GF-D8 (cell line): ENCODE measurements around the gene ACAP2.
"Not testable (repeated sequence)": the region's sequence is repeated elsewhere in the genome, so short reads cannot be mapped to it uniquely, and the experiment has no call there.

Source experiments
- DNase-seq: peaks from one replicate; lab custom pipeline; 2025; lab: John Stamatoyannopoulos, UW

The ACAP2 gene

DNA sequence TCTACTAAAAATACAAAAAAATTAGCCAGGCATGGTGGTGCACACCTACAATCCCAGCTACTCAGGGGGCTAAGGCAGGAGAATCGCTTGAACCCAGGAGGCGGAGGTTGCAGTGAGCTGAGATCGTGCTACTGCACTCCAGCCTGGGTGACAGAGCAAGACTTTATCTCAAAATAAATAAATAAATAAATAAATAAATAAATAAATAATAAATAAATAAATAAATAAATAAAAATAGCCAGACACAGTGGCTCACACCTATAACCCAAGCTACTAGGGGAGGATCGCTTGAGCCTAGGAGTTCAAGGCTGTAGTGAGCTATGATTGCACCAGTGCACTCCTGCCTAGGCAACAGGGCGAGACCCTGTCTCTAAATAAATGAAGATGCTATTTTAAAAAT, 152.2 kb downstream of the ACAP2 start:
- not testable (repeated sequence) for DNase-seq

GRCh38 chr3:195286115-195286872, 156.5 kb downstream of the ACAP2 start:
- no peak for DNase-seq

DNA sequence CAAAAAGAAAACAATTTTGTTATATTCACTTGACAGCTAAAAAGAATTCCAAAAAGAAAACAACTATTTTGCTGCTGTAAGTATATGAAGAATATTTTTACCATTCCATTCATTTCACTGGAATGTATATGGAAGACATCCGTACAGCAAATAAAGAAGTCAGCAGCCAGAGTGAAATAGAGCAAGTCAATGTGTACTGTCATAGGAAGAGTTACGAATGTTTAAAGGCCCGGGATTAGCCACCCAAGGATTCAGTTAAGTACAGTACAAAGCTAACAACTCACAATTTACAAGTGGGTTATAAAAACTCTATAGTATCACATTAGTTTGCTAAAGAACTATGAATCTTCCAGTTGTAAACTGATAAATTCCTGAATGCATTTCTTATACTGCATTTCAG, 157.4 kb downstream of the ACAP2 start:
- no peak for DNase-seq

GRCh38 chr3:195284842-195285241, 158.0 kb downstream of the ACAP2 start:
- DNase-seq = no peak

DNA sequence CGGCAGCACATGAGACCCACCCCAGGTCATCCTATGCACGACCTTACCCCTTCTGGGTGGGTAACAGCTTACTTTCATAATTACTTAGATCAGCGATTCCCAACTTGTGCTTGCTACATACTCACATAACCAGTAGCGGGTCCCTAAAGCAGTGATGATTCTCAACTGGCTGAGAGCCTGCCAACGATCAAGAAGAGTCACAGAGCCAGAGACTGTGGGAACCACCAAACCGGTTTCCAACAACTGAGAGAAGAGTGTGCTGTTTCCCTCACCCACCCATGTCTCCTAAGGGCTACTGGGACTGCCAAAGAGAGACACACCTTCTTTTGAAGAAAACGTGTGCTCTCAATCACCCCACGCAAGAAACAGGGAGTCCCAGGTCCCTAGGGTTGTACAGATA, 159.9 kb downstream of the ACAP2 start:
- no peak for DNase-seq

DNA sequence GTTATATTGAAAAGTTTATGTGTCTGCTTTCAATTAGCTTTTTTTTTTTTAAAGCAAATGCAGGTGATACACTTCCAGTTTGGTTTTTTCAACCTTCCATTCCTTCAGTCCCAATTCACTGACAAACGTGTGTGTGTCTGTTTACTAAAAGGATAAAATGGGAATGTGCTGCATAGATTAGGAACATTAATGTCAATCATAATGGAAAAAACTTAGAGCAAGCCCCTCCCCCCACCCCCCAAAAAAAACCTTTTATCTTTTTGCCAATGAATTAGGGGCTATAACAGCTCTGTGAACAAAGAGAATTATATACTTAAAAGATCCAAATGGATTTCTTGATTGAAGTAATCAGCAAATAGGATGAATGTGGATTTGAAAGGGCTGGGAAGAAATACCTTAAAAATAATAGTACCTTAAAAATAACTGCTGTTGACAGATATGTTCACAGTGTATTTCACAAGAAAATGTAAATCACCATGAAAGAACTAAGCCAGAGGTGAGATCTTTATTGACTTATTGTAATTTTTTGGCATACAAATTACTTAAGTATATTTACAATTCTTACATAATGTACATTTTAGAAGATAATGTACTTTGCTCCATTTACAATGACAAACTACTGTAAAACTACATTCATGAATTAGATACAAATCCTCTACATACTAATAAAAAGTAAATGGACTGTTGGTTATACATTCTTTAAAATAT, 168.4 kb downstream of the ACAP2 start:
- no peak for DNase-seq

GRCh38 chr3:195271410-195272243, 171.2 kb downstream of the ACAP2 start:
- DNase-seq = peak; percentile 78

DNA sequence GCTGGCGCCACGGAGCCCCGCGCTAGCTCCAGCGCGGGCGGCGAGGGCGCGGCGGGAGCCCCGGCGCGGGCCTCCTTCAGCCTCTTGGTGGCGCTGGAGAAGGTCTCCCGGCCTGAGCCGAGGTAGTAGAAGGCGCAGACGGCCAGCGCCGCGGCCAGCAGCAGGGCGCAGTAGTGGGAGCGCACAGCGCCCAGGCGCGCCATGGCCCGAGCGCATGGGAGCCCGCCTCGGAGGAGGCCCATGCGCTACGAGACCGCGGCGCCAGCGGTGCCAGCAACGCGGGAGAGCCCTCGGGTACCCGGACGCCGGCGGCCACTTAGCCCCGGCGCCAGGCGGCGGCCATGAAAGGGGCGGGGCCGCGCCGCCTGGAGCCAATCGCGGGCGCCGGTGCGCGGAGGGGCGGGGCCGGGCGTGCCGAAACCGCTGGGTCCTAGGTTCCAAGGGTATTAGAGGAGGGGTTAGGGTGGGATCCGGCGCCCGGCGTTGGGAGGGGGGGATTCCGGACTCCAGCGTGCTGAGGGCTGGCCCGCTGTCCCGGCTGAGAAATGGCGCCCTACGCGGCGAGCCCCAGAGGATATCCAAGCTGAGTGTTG, 171.9 kb downstream of the ACAP2 start, which contains the start of gene XXYLT1:
XXYLT1 (minus strand) TSS at position 343 of the 593 bp plus-strand sequence; CDS start at position 242, 101 bp downstream.
- peak; percentile 33 for DNase-seq

DNA sequence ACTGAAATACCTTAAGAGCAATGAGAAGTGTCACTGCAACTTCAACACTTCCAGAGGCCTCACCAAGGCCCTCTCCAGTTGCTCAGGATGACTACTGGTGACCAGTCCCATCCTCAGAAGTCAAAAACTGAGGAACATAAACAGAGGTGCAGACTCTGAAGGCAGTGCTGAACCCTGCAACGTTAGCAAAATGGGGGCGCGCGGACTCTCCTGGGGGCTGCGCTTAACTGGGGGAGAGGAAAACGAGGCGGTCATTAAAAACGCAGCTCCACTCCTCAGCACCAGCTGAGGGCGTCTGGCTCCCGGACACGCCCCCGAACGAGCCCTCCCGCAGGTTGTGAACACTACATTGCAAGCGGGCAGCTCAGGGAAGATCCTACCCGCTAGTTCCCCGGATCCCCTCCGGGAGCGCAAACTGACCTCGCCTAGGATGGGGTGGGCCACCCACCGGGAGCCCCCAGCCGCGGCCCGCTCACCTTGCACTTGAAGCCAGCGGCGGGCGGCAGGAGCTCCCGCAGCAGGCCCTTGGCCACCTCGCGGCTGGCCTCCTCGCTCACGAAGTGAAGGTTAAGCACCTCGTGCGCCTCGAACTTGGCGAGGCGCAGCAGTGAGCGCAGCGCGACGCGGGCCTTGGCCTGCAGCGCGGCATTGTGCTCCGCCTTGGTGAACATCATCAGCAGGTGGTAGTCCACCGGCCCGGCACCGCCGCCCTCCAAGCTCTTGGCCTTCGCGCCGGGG, 172.6 kb downstream of the ACAP2 start:
- DNase-seq = peak; percentile 36

- peak; percentile 71 for DNase-seq
These were observed 173.3 kb downstream of the ACAP2 start for GRCh38 chr3:195269375-195270078.

- DNase-seq = no peak
These were observed 174.1 kb downstream of the ACAP2 start for GRCh38 chr3:195268576-195269309.

DNA sequence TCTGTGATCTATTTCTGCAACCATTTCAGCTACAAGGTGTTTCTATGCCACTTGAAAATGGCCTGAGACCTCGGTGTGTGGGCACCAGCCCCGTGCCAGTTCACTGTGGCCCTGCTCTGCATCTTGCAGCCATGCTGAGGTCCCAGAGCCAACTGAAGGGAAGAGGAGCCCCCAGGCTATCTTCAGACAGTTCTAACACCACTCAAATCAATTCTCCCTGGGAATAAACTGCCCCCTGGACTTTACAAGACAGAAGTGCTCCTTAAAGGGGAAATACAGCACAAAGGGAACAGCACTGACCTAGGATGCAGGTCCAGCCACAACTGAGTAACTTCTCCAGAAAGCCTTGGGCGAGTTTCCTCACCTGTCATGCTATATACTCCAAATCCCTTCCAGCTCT, 175.7 kb downstream of the ACAP2 start:
- no peak for DNase-seq

GRCh38 chr3:195266428-195266827, 176.4 kb downstream of the ACAP2 start:
- DNase-seq = no peak

DNA sequence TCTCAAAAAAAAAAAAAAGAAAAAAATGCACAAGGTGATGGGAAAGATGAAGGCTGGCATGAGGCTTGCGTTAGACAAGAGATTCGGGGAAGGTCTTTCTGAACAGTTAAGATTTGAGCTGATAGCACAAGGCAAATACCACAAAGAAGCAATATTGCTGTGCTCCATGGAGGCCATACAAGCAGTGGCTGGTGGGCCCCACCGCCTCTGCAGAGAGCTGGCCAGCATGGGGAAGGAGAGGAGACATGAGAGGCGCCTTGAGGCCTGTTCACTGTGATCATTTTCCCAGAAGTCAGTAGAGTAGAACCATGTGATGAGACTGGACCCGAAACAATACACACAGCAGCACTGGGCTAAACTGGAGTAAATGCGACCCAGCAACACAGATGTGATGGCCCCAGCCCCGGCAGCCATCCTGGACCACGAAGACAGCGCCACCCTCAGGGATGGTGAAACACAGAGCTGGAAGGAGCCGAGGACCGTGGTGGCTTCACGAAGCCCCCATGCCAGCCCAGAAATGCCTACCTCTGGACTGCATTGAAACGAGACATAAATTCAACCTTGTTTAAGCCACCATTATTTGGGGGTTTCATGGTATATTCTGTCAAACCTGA, 177.3 kb downstream of the ACAP2 start:
- no peak for DNase-seq

DNA sequence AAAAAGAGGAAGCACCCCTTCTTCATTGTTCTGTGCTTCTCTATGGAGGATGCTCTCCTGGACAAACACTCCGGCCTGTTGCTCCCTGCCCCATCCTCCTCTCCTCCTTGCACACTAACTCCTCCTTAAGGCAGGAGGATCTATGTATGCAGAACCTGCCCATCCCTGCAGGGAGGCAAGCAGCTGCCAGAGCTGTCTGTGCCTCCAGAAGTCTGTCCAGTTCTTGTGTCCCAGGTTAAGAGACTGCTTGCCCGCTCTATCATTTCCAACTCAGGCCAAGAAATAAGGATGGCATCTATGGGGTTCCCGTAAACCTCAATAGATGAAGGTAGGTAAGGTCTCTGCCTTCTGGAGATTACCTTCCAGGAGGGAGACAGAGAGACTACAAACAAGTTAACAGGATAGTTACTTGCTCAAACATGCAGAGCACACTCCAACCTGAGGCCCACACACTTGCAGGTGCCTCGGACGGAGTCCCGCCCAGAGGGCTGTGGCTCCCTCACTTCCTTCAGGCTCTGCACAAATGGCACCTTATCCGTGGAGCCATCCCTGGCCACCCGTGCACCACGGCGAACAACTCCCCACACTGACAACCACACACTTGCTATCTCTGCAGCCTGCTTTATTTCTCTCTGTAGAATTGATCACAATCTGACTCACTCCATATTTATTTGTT, 178.8 kb downstream of the ACAP2 start:
- no peak for DNase-seq

DNA sequence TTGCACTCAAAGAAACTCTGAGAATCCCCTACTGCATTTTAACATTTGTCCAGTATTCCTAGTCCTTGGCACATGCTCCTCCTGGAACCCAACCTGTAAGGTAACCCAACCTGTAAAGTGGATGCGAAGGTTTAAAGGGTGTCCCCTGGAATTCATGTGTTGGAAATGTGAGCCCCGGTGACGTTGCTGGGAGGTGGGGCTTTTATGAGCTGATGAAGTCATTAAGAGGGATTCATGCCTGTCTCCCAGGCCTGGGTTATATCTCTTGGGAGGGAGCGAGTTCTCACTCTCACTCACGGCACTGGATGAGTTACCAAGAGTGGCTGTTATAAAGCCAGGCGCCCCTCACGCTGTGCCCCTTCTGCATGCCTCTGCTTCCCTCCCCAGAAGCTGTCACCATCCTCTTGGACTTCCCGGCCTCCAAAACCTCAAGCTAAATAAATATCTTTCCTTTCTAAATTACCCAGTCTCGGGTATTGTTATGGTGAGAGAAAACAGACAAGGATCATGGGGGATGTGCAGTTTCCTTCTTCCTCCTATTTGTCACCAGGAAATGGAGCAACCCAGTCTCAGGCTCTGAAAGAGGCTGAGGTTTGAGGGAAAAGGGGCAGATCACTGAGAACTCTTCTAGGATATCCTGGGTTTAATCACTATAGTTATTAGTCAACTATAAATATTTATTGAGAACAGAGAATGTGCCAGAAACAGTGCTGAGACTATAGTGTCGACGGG, 179.5 kb downstream of the ACAP2 start:
- DNase-seq = peak; percentile 47

GRCh38 chr3:195261925-195262324, 180.9 kb downstream of the ACAP2 start:
- no peak for DNase-seq

DNA sequence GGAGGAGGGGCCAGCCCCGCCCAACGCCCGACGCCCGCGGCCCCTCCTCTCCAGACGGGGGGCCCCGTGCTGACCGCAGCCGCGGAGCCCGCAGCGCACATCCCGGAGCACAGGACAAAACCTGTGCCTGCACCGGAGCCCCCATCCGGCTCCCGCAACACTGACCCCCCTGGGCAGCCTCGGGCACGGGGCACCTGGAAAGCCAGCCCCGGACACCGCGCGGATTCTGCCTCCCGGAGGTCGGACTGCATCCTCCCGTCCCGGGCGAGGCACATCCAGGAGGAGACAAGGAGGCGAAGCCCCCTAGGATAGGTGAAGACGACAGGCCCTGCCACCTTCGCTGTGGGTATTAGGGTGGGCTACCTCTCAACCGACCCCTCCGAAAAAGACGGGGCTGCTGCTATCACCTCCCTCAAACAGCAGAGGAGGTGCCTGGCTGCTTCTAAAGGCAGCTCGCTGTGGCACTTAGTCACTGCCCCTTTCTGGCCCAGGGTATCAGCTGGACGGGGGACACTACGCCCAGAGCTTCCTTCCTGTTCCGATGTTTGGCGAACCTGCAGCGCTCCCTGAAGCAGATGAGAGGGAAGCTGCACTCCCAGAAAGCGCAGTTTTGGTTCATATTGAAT, 182.4 kb downstream of the ACAP2 start:
- DNase-seq = no peak
